K562 (cell line): ENCODE measurements around the gene LXN. TPM values are rescaled to one million over a fixed set of nuclear protein-coding genes. Genes with fewer than 3 reads are reported as not detected.

Experiments used
- CREM ChIP-seq: IDR thresholded peaks from 2 replicates; pipeline ENCODE4 v1.6.1; 2014; ENCODE audit warnings: antibody characterized with exemption, low read depth
- FUS ChIP-seq: fragments of 200-400 bp; formaldehyde crosslinking; optimal IDR thresholded peaks from 2 replicates; pipeline ENCODE3; 2017; ENCODE audit warnings: low read depth, low read length
- ILK ChIP-seq: fragments of 450-650 bp; IDR thresholded peaks from 2 replicates; pipeline ENCODE4 v1.6.1; 2016; ENCODE audit warnings: missing genetic modification characterization, low read depth, mild to moderate bottlenecking, missing compliant biosample characterization, moderate library complexity, borderline replicate concordance
- MTA2 ChIP-seq: fragments of 450-650 bp; IDR thresholded peaks from 2 replicates; pipeline ENCODE4 v1.6.1; 2016; ENCODE audit warnings: low read depth
- NR2F6 ChIP-seq: fragments of 450-650 bp; formaldehyde crosslinking; IDR thresholded peaks from 2 replicates; pipeline ENCODE4 v1.4.0; 2020; ENCODE audit warnings: mild to moderate bottlenecking
- ZBTB1 ChIP-seq: sonication (generic); formaldehyde crosslinking; IDR thresholded peaks from 2 replicates; pipeline ENCODE4 v1.8.1; 2023; ENCODE audit warnings: missing genetic modification reagents, low read depth, mild to moderate bottlenecking, borderline replicate concordance
- ZZZ3 ChIP-seq: fragments of 450-650 bp; IDR thresholded peaks from 2 replicates; pipeline ENCODE4 v1.6.1; 2016; ENCODE audit warnings: antibody characterized with exemption, mild to moderate bottlenecking, moderate library complexity
- polyA plus RNA-seq, 8 experiments: library from polyadenylated mRNA; depleted of rRNA in 4 of 8; stranded (reverse) in 5 of 8; unstranded in 3 of 8; fragments of >200 nt; fragmentation: Nextera tagmentation in 2 of 8; fragmentation: Illumina TruSeq in 1 of 8; extraction: Ambion mirVana in 2 of 8; extraction: Trizol in 1 of 8; gene quantifications; 2 replicates each; pipeline versions ENCODE4 v1.2.1 to v1.2.3, GENCODE V29; 2011 to 2014; ENCODE audit warnings: inconsistent platforms in 1 of 8, missing spikeins in 1 of 8
- total RNA-seq, 7 experiments: library from RNA; depleted of rRNA in 6 of 7; stranded (reverse); fragments of >200 nt in 6 of 7; fragmentation: Illumina TruSeq in 2 of 7; extraction: Trizol in 2 of 7; gene quantifications; 2 replicates each; pipeline versions ENCODE4 v1.2.1 to v1.2.3, GENCODE V29; 2011 to 2021; ENCODE audit warnings: low replicate concordance in 1 of 7
- TF ChIP-seq, protein P1 (sequence below): fragments of 450-650 bp; formaldehyde crosslinking; conservative IDR thresholded peaks from 2 replicates; pipeline ENCODE4 v1.4.0; 2022; ENCODE audit warnings: mild to moderate bottlenecking, missing genetic modification characterization
- TF ChIP-seq, protein P2 (sequence below), 2 experiments: fragments of 200-800 bp in 1 of 2; sonication (Bioruptor generic) in 1 of 2; sonication (generic) in 1 of 2; formaldehyde crosslinking in 1 of 2; IDR thresholded peaks in 1 of 2; conservative IDR thresholded peaks in 1 of 2; 2 replicates each; pipeline versions ENCODE4 v1.5.0 to v1.6.1; 2016 to 2020; ENCODE audit warnings: missing compliant biosample characterization in 1 of 2, missing genetic modification characterization in 1 of 2, missing genetic modification reagents in 1 of 2
- TF ChIP-seq, protein P3 (sequence below): sonication (generic); formaldehyde crosslinking; IDR thresholded peaks from 2 replicates; pipeline ENCODE4 v1.8.1; 2023; ENCODE audit warnings: mild to moderate bottlenecking, missing genetic modification reagents
- TF ChIP-seq, protein P4 (sequence below), 2 experiments: fragments of 250-450 bp in 1 of 2; fragments of 450-650 bp in 1 of 2; sonication (Bioruptor Pico) in 1 of 2; IDR thresholded peaks; 2 replicates each; pipeline versions ENCODE4 v1.6.1 to v1.8.0; 2016 to 2021; ENCODE audit warnings: mild to moderate bottlenecking in 2 of 2, moderate library complexity in 2 of 2, missing compliant biosample characterization in 1 of 2, missing genetic modification characterization in 1 of 2

LXN gene
- total and polyA plus RNA-seq, 9 of the 15 experiments (the other 6 are each of a cell fraction or from before 2014, with no cell fraction given) = 0.08 to 0.13 TPM; not detected in 7

DNA sequence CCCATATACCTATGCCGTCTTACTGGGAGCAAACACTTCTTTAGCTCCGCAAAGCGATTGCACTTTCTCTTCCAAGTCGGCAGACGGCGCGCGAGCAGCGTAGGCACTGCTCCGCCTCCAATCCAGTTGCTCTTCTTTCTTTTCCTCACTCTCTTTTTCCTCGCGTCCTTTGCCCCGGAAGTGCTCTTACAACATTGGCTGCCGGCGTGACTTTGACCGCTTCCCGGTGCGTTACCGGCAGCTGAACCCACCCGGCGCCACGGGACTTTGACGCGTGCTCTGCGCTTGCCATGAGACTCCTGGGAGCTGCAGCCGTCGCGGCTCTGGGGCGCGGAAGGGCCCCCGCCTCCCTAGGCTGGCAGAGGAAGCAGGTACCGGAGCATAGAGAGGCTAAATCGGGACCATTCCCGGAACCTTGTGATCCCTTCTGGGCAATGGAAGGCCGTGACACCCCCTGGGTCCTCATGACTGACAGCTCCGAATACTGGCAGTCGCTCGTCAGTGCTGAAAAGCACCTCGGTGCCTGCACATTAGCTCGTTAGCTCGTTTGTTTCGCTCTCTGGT is 28.0 kb downstream of the LXN start, which contains the start of gene GFM1 (continued):
- TF ChIP-seq ZBTB1 (CRISPR knock-in tag) = peak; percentile 90
- TF ChIP-seq CREM = peak; percentile 81
- TF ChIP-seq, protein P1, sequence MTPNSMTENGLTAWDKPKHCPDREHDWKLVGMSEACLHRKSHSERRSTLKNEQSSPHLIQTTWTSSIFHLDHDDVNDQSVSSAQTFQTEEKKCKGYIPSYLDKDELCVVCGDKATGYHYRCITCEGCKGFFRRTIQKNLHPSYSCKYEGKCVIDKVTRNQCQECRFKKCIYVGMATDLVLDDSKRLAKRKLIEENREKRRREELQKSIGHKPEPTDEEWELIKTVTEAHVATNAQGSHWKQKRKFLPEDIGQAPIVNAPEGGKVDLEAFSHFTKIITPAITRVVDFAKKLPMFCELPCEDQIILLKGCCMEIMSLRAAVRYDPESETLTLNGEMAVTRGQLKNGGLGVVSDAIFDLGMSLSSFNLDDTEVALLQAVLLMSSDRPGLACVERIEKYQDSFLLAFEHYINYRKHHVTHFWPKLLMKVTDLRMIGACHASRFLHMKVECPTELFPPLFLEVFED (CRISPR knock-in tag) = 0 out of 2 replicates have a peak, but pooled peaks have one; percentile 48
- TF ChIP-seq, protein P2, sequence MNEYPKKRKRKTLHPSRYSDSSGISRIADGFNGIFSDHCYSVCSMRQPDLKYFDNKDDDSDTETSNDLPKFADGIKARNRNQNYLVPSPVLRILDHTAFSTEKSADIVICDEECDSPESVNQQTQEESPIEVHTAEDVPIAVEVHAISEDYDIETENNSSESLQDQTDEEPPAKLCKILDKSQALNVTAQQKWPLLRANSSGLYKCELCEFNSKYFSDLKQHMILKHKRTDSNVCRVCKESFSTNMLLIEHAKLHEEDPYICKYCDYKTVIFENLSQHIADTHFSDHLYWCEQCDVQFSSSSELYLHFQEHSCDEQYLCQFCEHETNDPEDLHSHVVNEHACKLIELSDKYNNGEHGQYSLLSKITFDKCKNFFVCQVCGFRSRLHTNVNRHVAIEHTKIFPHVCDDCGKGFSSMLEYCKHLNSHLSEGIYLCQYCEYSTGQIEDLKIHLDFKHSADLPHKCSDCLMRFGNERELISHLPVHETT (CRISPR knock-in tag; conservative IDR thresholded peaks at IDR 0.05 in 1 of 2, IDR thresholded peaks at IDR 0.05 in 1 of 2) = peak in 1 of 2 experiments; percentile 97; a peak in 2 of 4 replicates
- TF ChIP-seq ILK = no peak
- TF ChIP-seq ZZZ3 = no peak
- TF ChIP-seq MTA2 = peak; percentile 79
- TF ChIP-seq, protein P3, sequence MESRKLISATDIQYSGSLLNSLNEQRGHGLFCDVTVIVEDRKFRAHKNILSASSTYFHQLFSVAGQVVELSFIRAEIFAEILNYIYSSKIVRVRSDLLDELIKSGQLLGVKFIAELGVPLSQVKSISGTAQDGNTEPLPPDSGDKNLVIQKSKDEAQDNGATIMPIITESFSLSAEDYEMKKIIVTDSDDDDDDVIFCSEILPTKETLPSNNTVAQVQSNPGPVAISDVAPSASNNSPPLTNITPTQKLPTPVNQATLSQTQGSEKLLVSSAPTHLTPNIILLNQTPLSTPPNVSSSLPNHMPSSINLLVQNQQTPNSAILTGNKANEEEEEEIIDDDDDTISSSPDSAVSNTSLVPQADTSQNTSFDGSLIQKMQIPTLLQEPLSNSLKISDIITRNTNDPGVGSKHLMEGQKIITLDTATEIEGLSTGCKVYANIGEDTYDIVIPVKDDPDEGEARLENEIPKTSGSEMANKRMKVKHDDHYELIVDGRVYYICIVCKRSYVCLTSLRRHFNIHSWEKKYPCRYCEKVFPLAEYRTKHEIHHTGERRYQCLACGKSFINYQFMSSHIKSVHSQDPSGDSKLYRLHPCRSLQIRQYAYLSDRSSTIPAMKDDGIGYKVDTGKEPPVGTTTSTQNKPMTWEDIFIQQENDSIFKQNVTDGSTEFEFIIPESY = peak; percentile 13; the same call in 1 of the 2 replicates
- no peak for TF ChIP-seq FUS
- no peak for TF ChIP-seq NR2F6 (CRISPR knock-in tag)
- TF ChIP-seq, protein P4, sequence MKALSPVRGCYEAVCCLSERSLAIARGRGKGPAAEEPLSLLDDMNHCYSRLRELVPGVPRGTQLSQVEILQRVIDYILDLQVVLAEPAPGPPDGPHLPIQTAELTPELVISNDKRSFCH (CRISPR knock-in tag; IDR thresholded peaks at IDR 0.05) = no peak
- TF ChIP-seq, protein P4 (tag; IDR thresholded peaks at IDR 0.05) = peak; percentile 70; the same call in 1 of the 2 replicates
